Measurements from ENCODE around the gene KLHL29. TPM values are rescaled to one million over a fixed set of nuclear protein-coding genes. Genes with fewer than 3 reads are reported as not detected.

Gene KLHL29
- total RNA-seq, 1 donor from 2014 or later, result 12.9 TPM

DNA sequence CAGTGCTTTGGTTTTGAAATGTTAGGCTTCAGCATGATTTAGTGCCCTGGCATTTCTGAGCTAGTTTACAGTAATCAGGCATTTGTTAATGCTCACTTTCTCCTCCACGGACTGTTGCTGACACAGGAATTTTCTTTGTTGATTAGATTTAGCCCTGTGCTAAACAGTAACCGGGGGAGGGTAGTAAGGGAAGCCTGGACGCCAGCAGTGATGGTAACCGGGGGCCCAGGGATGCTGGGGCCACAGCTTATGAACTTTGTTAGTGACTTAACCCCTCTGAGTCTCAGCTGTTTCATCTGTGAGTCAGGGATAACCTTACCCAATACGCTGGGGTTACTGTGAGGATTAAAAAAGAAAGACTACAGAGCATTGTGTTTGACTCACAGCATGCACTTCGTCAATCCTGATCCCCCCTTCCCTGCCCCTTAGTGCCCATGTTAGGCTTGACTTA is 33.5 kb downstream of the KLHL29 start:
- no peaks in the 10 kb centered on the region for H3K27me3 ChIP-seq (ENCODE audit: low read depth)
- intact Hi-C loops (cut with DNase I), result no loop called here
- H3K9me3 ChIP-seq, result no peaks in the 10 kb centered on the region
- ATAC-seq (no peak), DNase-seq (no peak)
- H3K27ac ChIP-seq, result no peak overlapping the region
- no peak overlapping the region for H3K4me3 ChIP-seq
- H3K36me3 ChIP-seq, result no peaks in the 10 kb centered on the region
- no peaks in the 10 kb centered on the region for H3K4me1 ChIP-seq
- TF ChIP-seq, protein P1, sequence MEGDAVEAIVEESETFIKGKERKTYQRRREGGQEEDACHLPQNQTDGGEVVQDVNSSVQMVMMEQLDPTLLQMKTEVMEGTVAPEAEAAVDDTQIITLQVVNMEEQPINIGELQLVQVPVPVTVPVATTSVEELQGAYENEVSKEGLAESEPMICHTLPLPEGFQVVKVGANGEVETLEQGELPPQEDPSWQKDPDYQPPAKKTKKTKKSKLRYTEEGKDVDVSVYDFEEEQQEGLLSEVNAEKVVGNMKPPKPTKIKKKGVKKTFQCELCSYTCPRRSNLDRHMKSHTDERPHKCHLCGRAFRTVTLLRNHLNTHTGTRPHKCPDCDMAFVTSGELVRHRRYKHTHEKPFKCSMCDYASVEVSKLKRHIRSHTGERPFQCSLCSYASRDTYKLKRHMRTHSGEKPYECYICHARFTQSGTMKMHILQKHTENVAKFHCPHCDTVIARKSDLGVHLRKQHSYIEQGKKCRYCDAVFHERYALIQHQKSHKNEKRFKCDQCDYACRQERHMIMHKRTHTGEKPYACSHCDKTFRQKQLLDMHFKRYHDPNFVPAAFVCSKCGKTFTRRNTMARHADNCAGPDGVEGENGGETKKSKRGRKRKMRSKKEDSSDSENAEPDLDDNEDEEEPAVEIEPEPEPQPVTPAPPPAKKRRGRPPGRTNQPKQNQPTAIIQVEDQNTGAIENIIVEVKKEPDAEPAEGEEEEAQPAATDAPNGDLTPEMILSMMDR (IDR thresholded peaks at IDR 0.05), result no peak

DNA sequence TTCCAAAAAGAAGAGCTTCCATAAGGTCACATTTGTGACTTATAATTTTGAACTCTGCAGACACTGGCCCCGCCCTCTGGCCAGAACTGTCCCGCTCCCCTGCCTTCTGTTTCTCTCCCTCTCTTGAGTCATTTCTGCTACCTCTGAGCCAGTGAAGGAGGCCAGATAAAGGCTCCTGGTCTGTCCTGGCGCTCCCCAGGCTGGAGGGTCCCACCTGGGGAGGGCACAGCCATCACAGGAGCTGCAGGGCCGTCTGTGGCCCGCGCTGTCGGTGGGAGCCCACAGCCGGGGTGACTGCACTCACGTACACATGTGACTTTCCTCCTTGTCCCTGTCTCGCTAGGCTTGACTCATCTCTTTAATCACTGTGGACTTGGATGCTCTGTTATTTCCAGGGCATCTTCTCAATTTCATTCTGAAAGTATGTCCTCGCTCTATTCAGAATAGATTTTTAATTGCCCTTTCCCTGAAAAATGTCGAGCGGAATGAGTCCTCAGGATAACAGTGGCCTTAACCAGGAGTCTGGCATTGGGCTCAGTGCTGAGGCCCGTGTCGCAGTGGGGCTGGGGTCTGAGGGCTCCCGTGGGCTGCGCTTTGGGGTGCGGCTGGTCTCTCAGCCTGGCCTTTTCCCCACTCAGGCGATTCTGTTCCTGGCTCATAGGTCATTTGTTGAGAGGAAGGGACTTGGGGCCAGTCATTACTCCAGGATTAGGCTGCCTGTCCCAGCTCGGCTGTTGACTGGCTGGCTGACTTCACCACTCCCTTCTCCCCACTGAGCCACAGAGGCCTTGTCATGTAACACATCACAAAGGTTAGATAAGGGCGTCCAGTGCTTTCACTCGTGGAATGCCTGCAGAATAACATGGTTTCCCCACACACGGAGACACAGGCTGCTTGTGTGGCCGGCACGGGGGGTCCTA is 34.5 kb downstream of the KLHL29 start:
- no peaks in the 10 kb centered on the region for H3K27me3 ChIP-seq (ENCODE audit: low read depth)
- DNase-seq (no peak), ATAC-seq (no peak)
- TF ChIP-seq, protein P1 (IDR thresholded peaks at IDR 0.05), result no peak
- no peaks in the 10 kb centered on the region for H3K9me3 ChIP-seq
- no peaks in the 10 kb centered on the region for H3K4me1 ChIP-seq
- H3K36me3 ChIP-seq, result no peaks in the 10 kb centered on the region
- no peak overlapping the region for H3K27ac ChIP-seq
- intact Hi-C loops (cut with DNase I), result no loop called here
- H3K4me3 ChIP-seq, result no peak overlapping the region

DNA sequence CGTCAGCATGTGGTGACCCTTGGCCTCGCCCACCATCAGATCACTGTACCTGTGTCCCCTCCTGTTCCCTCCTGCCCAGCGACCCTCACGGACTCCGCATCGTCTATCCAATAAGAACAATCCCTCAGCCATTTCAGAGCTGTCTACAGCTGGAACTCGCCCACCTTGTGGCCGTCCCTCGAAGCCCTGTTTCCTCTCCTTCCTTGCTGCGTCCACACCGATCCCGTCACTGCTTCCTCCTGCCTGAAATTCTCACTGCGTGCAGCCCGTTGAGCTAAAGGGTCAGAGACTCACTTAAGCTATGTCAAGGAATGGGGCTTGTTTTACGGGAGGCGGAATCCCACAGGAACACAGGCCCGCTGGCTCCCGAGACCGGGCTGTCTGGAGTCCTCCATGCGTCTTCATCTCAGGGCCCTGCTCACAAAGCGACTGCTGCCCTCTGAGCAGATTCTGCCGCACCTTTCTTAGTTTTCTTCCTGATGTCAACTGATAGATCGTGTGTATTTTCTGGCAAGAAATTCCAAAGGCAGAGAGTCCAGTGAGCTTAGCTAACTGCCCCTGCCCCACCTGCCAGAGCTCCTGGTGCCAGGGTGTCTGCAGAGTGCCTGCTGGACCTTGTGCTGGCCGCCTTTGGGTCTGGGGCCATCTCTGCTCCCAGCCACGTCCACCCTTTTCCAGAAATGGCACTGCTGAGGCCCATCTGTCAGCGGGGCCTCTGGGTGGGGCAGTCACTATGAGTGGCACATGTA is 35.3 kb downstream of the KLHL29 start:
- TF ChIP-seq, protein P1 (IDR thresholded peaks at IDR 0.05), result no peak
- H3K4me1 ChIP-seq, result peaks cover under 1% of the 10 kb centered on the region
- no peak for DNase-seq
- no peaks in the 10 kb centered on the region for H3K9me3 ChIP-seq
- no peak overlapping the region for H3K27ac ChIP-seq
- intact Hi-C loops (cut with DNase I), result no loop called here
- no peak overlapping the region for H3K4me3 ChIP-seq
- ATAC-seq, result no peak
- no peaks in the 10 kb centered on the region for H3K27me3 ChIP-seq (ENCODE audit: low read depth)
- no peaks in the 10 kb centered on the region for H3K36me3 ChIP-seq

DNA sequence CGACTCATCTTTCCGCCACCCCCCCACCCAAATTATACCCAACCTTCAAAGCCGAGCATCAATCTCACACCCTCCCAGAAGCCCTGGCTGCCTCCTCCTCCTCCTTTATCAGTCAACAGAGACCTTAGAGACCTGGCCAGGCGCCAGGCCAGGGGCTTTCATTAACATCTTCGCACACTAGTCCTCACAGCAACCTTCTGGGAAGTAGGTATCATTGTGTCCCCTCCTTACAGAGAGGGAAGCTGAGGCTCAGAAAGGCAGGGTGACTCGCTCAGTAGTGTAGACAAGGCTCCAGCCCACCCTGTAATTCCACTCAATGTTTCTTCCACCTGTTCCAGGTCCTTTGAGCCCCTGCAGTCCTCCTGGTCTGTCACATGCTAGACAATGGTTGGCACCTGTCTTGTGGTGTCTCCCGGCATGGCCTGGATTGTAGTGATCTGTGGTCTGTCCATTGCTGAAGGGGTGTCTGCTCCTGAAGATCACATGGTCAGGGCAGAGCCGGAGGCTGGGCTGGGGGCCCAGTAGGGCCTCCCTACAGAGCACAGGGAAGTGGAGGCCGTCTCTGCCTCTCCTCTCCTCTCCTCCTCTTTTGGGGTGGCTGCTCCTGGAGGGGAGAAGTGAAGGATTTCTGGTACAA is 36.0 kb downstream of the KLHL29 start:
- Histone ChIP-seq H3K27me3 (ENCODE audit: low read depth) (no peaks in the 10 kb centered on the region), H3K9me3 (no peaks in the 10 kb centered on the region), H3K4me3 (no peak overlapping the region), H3K4me1 (peaks cover 7% of the 10 kb centered on the region), H3K27ac (no peak overlapping the region), H3K36me3 (no peaks in the 10 kb centered on the region)
- TF ChIP-seq, protein P1 (IDR thresholded peaks at IDR 0.05), result no peak
- ATAC-seq, result no peak
- intact Hi-C loops (cut with DNase I), result no loop called here
- DNase-seq, result no peak
